Measurements from ENCODE around the gene TTC39A.

The TTC39A gene

GRCh38 chr1:51288578-51288977, 41.8 kb downstream of the TTC39A start:
- no peak overlapping the region for H3K27ac ChIP-seq (ENCODE audit: low read depth, low read length)

GRCh38 chr1:51287966-51288365, 42.4 kb downstream of the TTC39A start:
- Histone ChIP-seq H3K9ac (ENCODE audit: low read length) (no peak overlapping the region), H3K4me1 (ENCODE audit: control insufficient read depth, insufficient read depth, low read length) (no peaks in the 10 kb centered on the region), H3K27ac (ENCODE audit: low read depth, low read length) (no peak overlapping the region), H3K36me3 (ENCODE audit: control insufficient read depth, insufficient read depth, low read length) (peaks cover 2% of the 10 kb centered on the region), H3K27me3 (ENCODE audit: control insufficient read depth, insufficient read depth, low read length) (no peaks in the 10 kb centered on the region), H3K4me3 (ENCODE audit: low read length) (no peak overlapping the region)

More at GRCh38 chr1:51288578-51288977, 41.8 kb downstream of the TTC39A start:
- Histone ChIP-seq H3K4me1 (ENCODE audit: control insufficient read depth, insufficient read depth, low read length) (no peaks in the 10 kb centered on the region), H3K27me3 (ENCODE audit: control insufficient read depth, insufficient read depth, low read length) (no peaks in the 10 kb centered on the region), H3K36me3 (ENCODE audit: control insufficient read depth, insufficient read depth, low read length) (peaks cover 2% of the 10 kb centered on the region), H3K4me3 (ENCODE audit: low read length) (no peak overlapping the region), H3K9ac (ENCODE audit: low read length) (no peak overlapping the region)

- H3K4me3 ChIP-seq (ENCODE audit: low read length) = no peak overlapping the region
- no peaks in the 10 kb centered on the region for H3K27me3 ChIP-seq (ENCODE audit: control insufficient read depth, insufficient read depth, low read length)
- no peak overlapping the region for H3K27ac ChIP-seq (ENCODE audit: low read depth, low read length)
- no peaks in the 10 kb centered on the region for H3K4me1 ChIP-seq (ENCODE audit: control insufficient read depth, insufficient read depth, low read length)
- H3K9ac ChIP-seq (ENCODE audit: low read length) = no peak overlapping the region
- peaks cover 2% of the 10 kb centered on the region for H3K36me3 ChIP-seq (ENCODE audit: control insufficient read depth, insufficient read depth, low read length)
These were observed 45.3 kb downstream of the TTC39A start for GRCh38 chr1:51285055-51285454.

- Histone ChIP-seq H3K27ac (ENCODE audit: low read depth, low read length) (no peak overlapping the region), H3K4me1 (ENCODE audit: control insufficient read depth, insufficient read depth, low read length) (no peaks in the 10 kb centered on the region), H3K9ac (ENCODE audit: low read length) (no peak overlapping the region), H3K4me3 (ENCODE audit: low read length) (no peak overlapping the region), H3K36me3 (ENCODE audit: control insufficient read depth, insufficient read depth, low read length) (peaks cover 2% of the 10 kb centered on the region), H3K27me3 (ENCODE audit: control insufficient read depth, insufficient read depth, low read length) (no peaks in the 10 kb centered on the region)
These were observed 45.8 kb downstream of the TTC39A start for GRCh38 chr1:51284487-51284954.

- H3K9ac ChIP-seq (ENCODE audit: low read length) = no peak overlapping the region
- no peak overlapping the region for H3K4me3 ChIP-seq (ENCODE audit: low read length)
- H3K27me3 ChIP-seq (ENCODE audit: control insufficient read depth, insufficient read depth, low read length) = no peaks in the 10 kb centered on the region
- no peak overlapping the region for H3K27ac ChIP-seq (ENCODE audit: low read depth, low read length)
- H3K36me3 ChIP-seq (ENCODE audit: control insufficient read depth, insufficient read depth, low read length) = peaks cover 2% of the 10 kb centered on the region
- no peaks in the 10 kb centered on the region for H3K4me1 ChIP-seq (ENCODE audit: control insufficient read depth, insufficient read depth, low read length)
These were observed 46.4 kb downstream of the TTC39A start for GRCh38 chr1:51283979-51284378.

- Histone ChIP-seq H3K4me3 (ENCODE audit: low read length) (no peak overlapping the region), H3K27me3 (ENCODE audit: control insufficient read depth, insufficient read depth, low read length) (no peaks in the 10 kb centered on the region)
These were observed 47.8 kb downstream of the TTC39A start for GRCh38 chr1:51282605-51283004.

GRCh38 chr1:51281807-51282206, 48.6 kb downstream of the TTC39A start:
- no peak overlapping the region for H3K4me3 ChIP-seq (ENCODE audit: low read length)
- H3K4me1 ChIP-seq (ENCODE audit: control insufficient read depth, insufficient read depth, low read length) = no peaks in the 10 kb centered on the region
- H3K27me3 ChIP-seq (ENCODE audit: control insufficient read depth, insufficient read depth, low read length) = no peaks in the 10 kb centered on the region
- no peak overlapping the region for H3K9ac ChIP-seq (ENCODE audit: low read length)
- H3K27ac ChIP-seq (ENCODE audit: low read depth, low read length) = no peak overlapping the region
- H3K36me3 ChIP-seq (ENCODE audit: control insufficient read depth, insufficient read depth, low read length) = no peaks in the 10 kb centered on the region

More at GRCh38 chr1:51282605-51283004, 47.8 kb downstream of the TTC39A start:
- no peaks in the 10 kb centered on the region for H3K4me1 ChIP-seq (ENCODE audit: control insufficient read depth, insufficient read depth, low read length)
- no peaks in the 10 kb centered on the region for H3K36me3 ChIP-seq (ENCODE audit: control insufficient read depth, insufficient read depth, low read length)
- no peak overlapping the region for H3K27ac ChIP-seq (ENCODE audit: low read depth, low read length)
- H3K9ac ChIP-seq (ENCODE audit: low read length) = no peak overlapping the region

GRCh38 chr1:51280321-51280978, 49.9 kb downstream of the TTC39A start:
- Histone ChIP-seq H3K9ac (ENCODE audit: low read length) (no peak overlapping the region), H3K27me3 (ENCODE audit: control insufficient read depth, insufficient read depth, low read length) (no peaks in the 10 kb centered on the region), H3K4me3 (ENCODE audit: low read length) (no peak overlapping the region), H3K27ac (ENCODE audit: low read depth, low read length) (no peak overlapping the region), H3K36me3 (ENCODE audit: control insufficient read depth, insufficient read depth, low read length) (no peaks in the 10 kb centered on the region), H3K4me1 (ENCODE audit: control insufficient read depth, insufficient read depth, low read length) (no peaks in the 10 kb centered on the region)

- Histone ChIP-seq H3K27ac (ENCODE audit: low read depth, low read length) (no peak overlapping the region), H3K36me3 (ENCODE audit: control insufficient read depth, insufficient read depth, low read length) (no peaks in the 10 kb centered on the region), H3K9ac (ENCODE audit: low read length) (no peak overlapping the region), H3K4me1 (ENCODE audit: control insufficient read depth, insufficient read depth, low read length) (no peaks in the 10 kb centered on the region), H3K27me3 (ENCODE audit: control insufficient read depth, insufficient read depth, low read length) (no peaks in the 10 kb centered on the region), H3K4me3 (ENCODE audit: low read length) (no peak overlapping the region)
These were observed 54.1 kb downstream of the TTC39A start for GRCh38 chr1:51276286-51276685.

- no peak overlapping the region for H3K27ac ChIP-seq (ENCODE audit: low read depth, low read length)
- no peak overlapping the region for H3K4me3 ChIP-seq (ENCODE audit: low read length)
- H3K27me3 ChIP-seq (ENCODE audit: control insufficient read depth, insufficient read depth, low read length) = no peaks in the 10 kb centered on the region
- no peaks in the 10 kb centered on the region for H3K4me1 ChIP-seq (ENCODE audit: control insufficient read depth, insufficient read depth, low read length)
- no peaks in the 10 kb centered on the region for H3K36me3 ChIP-seq (ENCODE audit: control insufficient read depth, insufficient read depth, low read length)
- H3K9ac ChIP-seq (ENCODE audit: low read length) = no peak overlapping the region
These were observed 55.7 kb downstream of the TTC39A start for GRCh38 chr1:51274676-51275075.

- Histone ChIP-seq H3K27ac (ENCODE audit: low read depth, low read length) (no peak overlapping the region), H3K4me3 (ENCODE audit: low read length) (no peak overlapping the region), H3K4me1 (ENCODE audit: control insufficient read depth, insufficient read depth, low read length) (no peaks in the 10 kb centered on the region), H3K36me3 (ENCODE audit: control insufficient read depth, insufficient read depth, low read length) (no peaks in the 10 kb centered on the region), H3K9ac (ENCODE audit: low read length) (no peak overlapping the region), H3K27me3 (ENCODE audit: control insufficient read depth, insufficient read depth, low read length) (no peaks in the 10 kb centered on the region)
These were observed 57.4 kb downstream of the TTC39A start for GRCh38 chr1:51272916-51273315.

- Histone ChIP-seq H3K36me3 (ENCODE audit: control insufficient read depth, insufficient read depth, low read length) (no peaks in the 10 kb centered on the region), H3K9ac (ENCODE audit: low read length) (no peak overlapping the region), H3K4me3 (ENCODE audit: low read length) (no peak overlapping the region), H3K4me1 (ENCODE audit: control insufficient read depth, insufficient read depth, low read length) (no peaks in the 10 kb centered on the region), H3K27me3 (ENCODE audit: control insufficient read depth, insufficient read depth, low read length) (no peaks in the 10 kb centered on the region), H3K27ac (ENCODE audit: low read depth, low read length) (no peak overlapping the region)
These were observed 59.6 kb downstream of the TTC39A start for GRCh38 chr1:51270751-51271150.

GRCh38 chr1:51268634-51269033, 61.7 kb downstream of the TTC39A start:
- no peaks in the 10 kb centered on the region for H3K36me3 ChIP-seq (ENCODE audit: control insufficient read depth, insufficient read depth, low read length)
- H3K27me3 ChIP-seq (ENCODE audit: control insufficient read depth, insufficient read depth, low read length) = no peaks in the 10 kb centered on the region
- peaks cover 6% of the 10 kb centered on the region for H3K4me1 ChIP-seq (ENCODE audit: control insufficient read depth, insufficient read depth, low read length)
- no peak overlapping the region for H3K9ac ChIP-seq (ENCODE audit: low read length)
- no peak overlapping the region for H3K27ac ChIP-seq (ENCODE audit: low read depth, low read length)
- H3K4me3 ChIP-seq (ENCODE audit: low read length) = no peak overlapping the region

All from rectal smooth muscle tissue (tissue), 1 donor.